Measurements from ENCODE around the gene CPEB3.

- TF ChIP-seq CTCF (conservative IDR thresholded peaks at IDR 0.05) = no peak
- no peak for TF ChIP-seq ZFX (IDR thresholded peaks at IDR 0.05)
These were observed 116.9 kb downstream of the CPEB3 start for GRCh38 chr10:92173996-92174395.
